Raji (cell line): Measurements from ENCODE around the gene IL10.

Source experiments
- POLR2A ChIP-seq: IDR thresholded peaks from 2 replicates; pipeline ENCODE4 v1.6.1; 2011; ENCODE audit warnings: low read depth, low read length, control low read depth; ENCODE audit not compliant: insufficient read depth

IL10 gene

GRCh38 chr1:206752481-206752880 is 19.8 kb downstream of the IL10 start:
- no peak for TF ChIP-seq POLR2A

- TF ChIP-seq POLR2A: no peak
Measured at GRCh38 chr1:206751891-206752290, 20.4 kb downstream of the IL10 start.

- no peak for TF ChIP-seq POLR2A
Measured at GRCh38 chr1:206748348-206749030, 23.8 kb downstream of the IL10 start.

GRCh38 chr1:206745301-206745700 is 27.0 kb downstream of the IL10 start:
- no peak for TF ChIP-seq POLR2A

- no peak for TF ChIP-seq POLR2A
Measured at GRCh38 chr1:206744683-206745082, 27.6 kb downstream of the IL10 start.

- no peak for TF ChIP-seq POLR2A
Measured at GRCh38 chr1:206742719-206743383, 29.4 kb downstream of the IL10 start.

GRCh38 chr1:206741142-206741701 is 31.1 kb downstream of the IL10 start:
- TF ChIP-seq POLR2A: no peak

- peak; percentile 73 for TF ChIP-seq POLR2A
Measured at GRCh38 chr1:206739411-206740076, 32.8 kb downstream of the IL10 start.

- TF ChIP-seq POLR2A: no peak
Measured at GRCh38 chr1:206738370-206739366, 33.6 kb downstream of the IL10 start.

GRCh38 chr1:206737729-206738201 is 34.5 kb downstream of the IL10 start:
- TF ChIP-seq POLR2A: no peak

GRCh38 chr1:206736878-206737728 is 35.2 kb downstream of the IL10 start:
- no peak for TF ChIP-seq POLR2A

- no peak for TF ChIP-seq POLR2A
Measured at GRCh38 chr1:206735553-206736031, 36.7 kb downstream of the IL10 start.

GRCh38 chr1:206734499-206735142 is 37.7 kb downstream of the IL10 start:
- TF ChIP-seq POLR2A: no peak
